HepG2 (cell line): ENCODE data around the gene CCDC83. TPM values are rescaled to one million over a fixed set of nuclear protein-coding genes. Genes with fewer than 3 reads are reported as not detected.

ENCODE experiments used
- CHD2 ChIP-seq: IDR thresholded peaks from 2 replicates; pipeline ENCODE4 v1.6.1; 2011; ENCODE audit warnings: low read depth, low read length, improper control_type of control experiment
- KLF11 ChIP-seq: IDR thresholded peaks from 2 replicates; pipeline ENCODE4 v1.6.1; 2016; ENCODE audit warnings: missing compliant biosample characterization
- MAF1 ChIP-seq: sonication (generic); formaldehyde crosslinking; IDR thresholded peaks from 2 replicates; pipeline ENCODE4 v1.5.0; 2020; ENCODE audit warnings: missing genetic modification reagents, borderline replicate concordance
- RBM22 ChIP-seq: fragments of 200-400 bp; formaldehyde crosslinking; optimal IDR thresholded peaks from 2 replicates; pipeline ENCODE3; 2017; ENCODE audit warnings: mild to moderate bottlenecking, low read length, moderate library complexity
- SOX5 ChIP-seq: IDR thresholded peaks from 2 replicates; pipeline ENCODE4 v1.6.1; 2016; ENCODE audit warnings: borderline replicate concordance
- ZBTB8A ChIP-seq: sonication (generic); formaldehyde crosslinking; IDR thresholded peaks from 2 replicates; pipeline ENCODE4 v1.4.0; 2020; ENCODE audit warnings: mild to moderate bottlenecking, low read depth, missing genetic modification reagents, borderline replicate concordance
- ZFP62 ChIP-seq: sonication (generic); formaldehyde crosslinking; IDR thresholded peaks from 2 replicates; pipeline ENCODE4 v1.4.0; 2020; ENCODE audit warnings: missing genetic modification reagents
- ZNF274 ChIP-seq: sonication (generic); formaldehyde crosslinking; IDR thresholded peaks from 2 replicates; pipeline ENCODE4 v1.5.1; 2020; ENCODE audit warnings: mild to moderate bottlenecking, missing genetic modification reagents
- ZNF333 ChIP-seq: sonication (generic); formaldehyde crosslinking; IDR thresholded peaks from 2 replicates; pipeline ENCODE4 v1.4.0; 2020; ENCODE audit warnings: mild to moderate bottlenecking, missing genetic modification reagents, borderline replicate concordance
- ZNF33A ChIP-seq: sonication (generic); formaldehyde crosslinking; IDR thresholded peaks from 2 replicates; pipeline ENCODE4 v1.5.1; 2020; ENCODE audit warnings: missing genetic modification reagents, mild to moderate bottlenecking, moderate library complexity, borderline replicate concordance
- ZNF550 ChIP-seq: sonication (generic); formaldehyde crosslinking; IDR thresholded peaks from 2 replicates; pipeline ENCODE4 v1.4.0; 2020; ENCODE audit warnings: mild to moderate bottlenecking, missing genetic modification reagents, borderline replicate concordance
- ZNF629 ChIP-seq: sonication (generic); formaldehyde crosslinking; conservative IDR thresholded peaks from 2 replicates; pipeline ENCODE4 v1.5.0; 2020; ENCODE audit warnings: missing genetic modification reagents
- polyA plus RNA-seq, 8 experiments: library from polyadenylated mRNA; depleted of rRNA in 3 of 8; stranded (reverse) in 7 of 8; unstranded in 1 of 8; fragments of >200 nt; fragmentation: Illumina TruSeq in 4 of 8; extraction: Trizol in 4 of 8; gene quantifications; 2 replicates each; pipeline versions ENCODE4 v1.2.1 to v1.2.3, GENCODE V29; 2011 to 2016; ENCODE audit warnings: low read depth in 4 of 8, missing spikeins in 1 of 8, mixed read lengths in 1 of 8; ENCODE audit not compliant: insufficient read depth in 1 of 8
- total RNA-seq, 5 experiments: library from RNA; depleted of rRNA; stranded (reverse); fragments of >200 nt; fragmentation: Illumina TruSeq; extraction: Trizol; gene quantifications; 2 replicates each; pipeline ENCODE4 v1.2.3, GENCODE V29; 2016; ENCODE audit warnings: low read depth in 1 of 5
- TF ChIP-seq, protein P1 (sequence below): sonication (generic); formaldehyde crosslinking; IDR thresholded peaks from 2 replicates; pipeline ENCODE4 v1.5.1; 2020; ENCODE audit warnings: missing genetic modification reagents, mild to moderate bottlenecking, borderline replicate concordance
- TF ChIP-seq, protein P2 (sequence below): sonication (generic); formaldehyde crosslinking; IDR thresholded peaks from 2 replicates; pipeline ENCODE4 v1.4.0; 2020; ENCODE audit warnings: missing genetic modification reagents, borderline replicate concordance
- TF ChIP-seq, protein P3 (sequence below): IDR thresholded peaks from 2 replicates; pipeline ENCODE4 v1.6.1; 2016
- TF ChIP-seq, protein P4 (sequence below): IDR thresholded peaks from 2 replicates; pipeline ENCODE4 v1.6.1; 2016; ENCODE audit warnings: missing biosample characterization, missing genetic modification reagents, low read depth
- TF ChIP-seq, protein P5 (sequence below): sonication (generic); formaldehyde crosslinking; IDR thresholded peaks from 2 replicates; pipeline ENCODE4 v1.5.0; 2020; ENCODE audit warnings: mild to moderate bottlenecking, missing genetic modification reagents, moderate library complexity
- TF ChIP-seq, protein P6 (sequence below): sonication (generic); formaldehyde crosslinking; IDR thresholded peaks from 2 replicates; pipeline ENCODE4 v1.9.0; 2021; ENCODE audit warnings: missing genetic modification reagents, mild to moderate bottlenecking, borderline replicate concordance

The CCDC83 gene
- total and polyA plus RNA-seq, 2 of the 13 experiments (the other 11 are each of a cell fraction or from before 2014, with no cell fraction given): not detected

DNA sequence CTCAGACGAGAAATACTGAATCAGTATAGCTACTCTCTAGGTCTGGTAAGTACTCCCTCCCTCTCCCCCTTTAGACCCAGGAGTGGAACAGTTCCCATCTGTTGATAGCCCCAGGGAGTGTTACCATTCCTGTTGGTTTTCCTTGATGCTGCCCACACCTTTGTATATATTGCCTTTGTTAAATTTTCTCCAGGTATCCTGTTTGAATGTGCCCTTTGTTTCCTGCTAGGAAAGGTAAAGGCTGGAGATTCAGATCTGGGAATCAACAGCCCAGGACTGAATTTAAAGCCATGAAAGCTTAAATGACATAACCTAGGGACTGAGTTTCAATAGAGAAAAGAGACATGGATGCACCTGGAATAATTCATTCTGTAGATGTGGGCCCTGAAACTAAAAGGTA lies 68.3 kb downstream of the CCDC83 start (continued):
- TF ChIP-seq, protein P1, sequence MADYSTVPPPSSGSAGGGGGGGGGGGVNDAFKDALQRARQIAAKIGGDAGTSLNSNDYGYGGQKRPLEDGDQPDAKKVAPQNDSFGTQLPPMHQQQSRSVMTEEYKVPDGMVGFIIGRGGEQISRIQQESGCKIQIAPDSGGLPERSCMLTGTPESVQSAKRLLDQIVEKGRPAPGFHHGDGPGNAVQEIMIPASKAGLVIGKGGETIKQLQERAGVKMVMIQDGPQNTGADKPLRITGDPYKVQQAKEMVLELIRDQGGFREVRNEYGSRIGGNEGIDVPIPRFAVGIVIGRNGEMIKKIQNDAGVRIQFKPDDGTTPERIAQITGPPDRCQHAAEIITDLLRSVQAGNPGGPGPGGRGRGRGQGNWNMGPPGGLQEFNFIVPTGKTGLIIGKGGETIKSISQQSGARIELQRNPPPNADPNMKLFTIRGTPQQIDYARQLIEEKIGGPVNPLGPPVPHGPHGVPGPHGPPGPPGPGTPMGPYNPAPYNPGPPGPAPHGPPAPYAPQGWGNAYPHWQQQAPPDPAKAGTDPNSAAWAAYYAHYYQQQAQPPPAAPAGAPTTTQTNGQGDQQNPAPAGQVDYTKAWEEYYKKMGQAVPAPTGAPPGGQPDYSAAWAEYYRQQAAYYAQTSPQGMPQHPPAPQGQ: no peak
- no peak for TF ChIP-seq RBM22
- TF ChIP-seq ZNF274: no peak
- TF ChIP-seq, protein P2, sequence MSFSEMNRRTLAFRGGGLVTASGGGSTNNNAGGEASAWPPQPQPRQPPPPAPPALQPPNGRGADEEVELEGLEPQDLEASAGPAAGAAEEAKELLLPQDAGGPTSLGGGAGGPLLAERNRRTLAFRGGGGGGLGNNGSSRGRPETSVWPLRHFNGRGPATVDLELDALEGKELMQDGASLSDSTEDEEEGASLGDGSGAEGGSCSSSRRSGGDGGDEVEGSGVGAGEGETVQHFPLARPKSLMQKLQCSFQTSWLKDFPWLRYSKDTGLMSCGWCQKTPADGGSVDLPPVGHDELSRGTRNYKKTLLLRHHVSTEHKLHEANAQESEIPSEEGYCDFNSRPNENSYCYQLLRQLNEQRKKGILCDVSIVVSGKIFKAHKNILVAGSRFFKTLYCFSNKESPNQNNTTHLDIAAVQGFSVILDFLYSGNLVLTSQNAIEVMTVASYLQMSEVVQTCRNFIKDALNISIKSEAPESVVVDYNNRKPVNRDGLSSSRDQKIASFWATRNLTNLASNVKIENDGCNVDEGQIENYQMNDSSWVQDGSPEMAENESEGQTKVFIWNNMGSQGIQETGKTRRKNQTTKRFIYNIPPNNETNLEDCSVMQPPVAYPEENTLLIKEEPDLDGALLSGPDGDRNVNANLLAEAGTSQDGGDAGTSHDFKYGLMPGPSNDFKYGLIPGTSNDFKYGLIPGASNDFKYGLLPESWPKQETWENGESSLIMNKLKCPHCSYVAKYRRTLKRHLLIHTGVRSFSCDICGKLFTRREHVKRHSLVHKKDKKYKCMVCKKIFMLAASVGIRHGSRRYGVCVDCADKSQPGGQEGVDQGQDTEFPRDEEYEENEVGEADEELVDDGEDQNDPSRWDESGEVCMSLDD (CRISPR knock-in tag): no peak
- TF ChIP-seq, protein P3, sequence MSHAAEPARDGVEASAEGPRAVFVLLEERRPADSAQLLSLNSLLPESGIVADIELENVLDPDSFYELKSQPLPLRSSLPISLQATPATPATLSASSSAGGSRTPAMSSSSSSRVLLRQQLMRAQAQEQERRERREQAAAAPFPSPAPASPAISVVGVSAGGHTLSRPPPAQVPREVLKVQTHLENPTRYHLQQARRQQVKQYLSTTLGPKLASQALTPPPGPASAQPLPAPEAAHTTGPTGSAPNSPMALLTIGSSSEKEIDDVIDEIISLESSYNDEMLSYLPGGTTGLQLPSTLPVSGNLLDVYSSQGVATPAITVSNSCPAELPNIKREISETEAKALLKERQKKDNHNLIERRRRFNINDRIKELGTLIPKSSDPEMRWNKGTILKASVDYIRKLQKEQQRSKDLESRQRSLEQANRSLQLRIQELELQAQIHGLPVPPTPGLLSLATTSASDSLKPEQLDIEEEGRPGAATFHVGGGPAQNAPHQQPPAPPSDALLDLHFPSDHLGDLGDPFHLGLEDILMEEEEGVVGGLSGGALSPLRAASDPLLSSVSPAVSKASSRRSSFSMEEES (CRISPR knock-in tag): no peak
- TF ChIP-seq, protein P4, sequence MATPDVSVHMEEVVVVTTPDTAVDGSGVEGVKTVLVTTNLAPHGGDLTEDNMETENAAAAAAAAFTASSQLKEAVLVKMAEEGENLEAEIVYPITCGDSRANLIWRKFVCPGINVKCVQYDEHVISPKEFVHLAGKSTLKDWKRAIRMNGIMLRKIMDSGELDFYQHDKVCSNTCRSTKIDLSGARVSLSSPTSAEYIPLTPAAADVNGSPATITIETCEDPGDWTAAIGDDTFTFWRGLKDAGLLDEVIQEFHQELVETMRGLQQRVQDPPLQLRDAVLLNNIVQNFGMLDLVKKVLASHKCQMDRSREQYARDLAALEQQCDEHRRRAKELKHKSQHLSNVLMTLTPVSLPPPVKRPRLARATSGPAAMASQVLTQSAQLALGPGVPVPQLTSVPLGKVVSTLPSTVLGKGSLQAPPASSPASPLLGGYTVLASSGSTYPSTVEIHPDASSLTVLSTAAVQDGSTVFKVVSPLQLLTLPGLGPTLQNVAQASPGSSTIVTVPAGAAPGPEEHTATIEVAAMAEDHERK (CRISPR knock-in tag): no peak
- TF ChIP-seq ZNF629 (CRISPR knock-in tag): no peak
- TF ChIP-seq SOX5: peak; percentile 97
- TF ChIP-seq ZNF550: no peak
- no peak for TF ChIP-seq KLF11
- TF ChIP-seq ZNF333 (CRISPR knock-in tag): no peak
- no peak for TF ChIP-seq ZBTB8A (CRISPR knock-in tag)
- TF ChIP-seq, protein P5, sequence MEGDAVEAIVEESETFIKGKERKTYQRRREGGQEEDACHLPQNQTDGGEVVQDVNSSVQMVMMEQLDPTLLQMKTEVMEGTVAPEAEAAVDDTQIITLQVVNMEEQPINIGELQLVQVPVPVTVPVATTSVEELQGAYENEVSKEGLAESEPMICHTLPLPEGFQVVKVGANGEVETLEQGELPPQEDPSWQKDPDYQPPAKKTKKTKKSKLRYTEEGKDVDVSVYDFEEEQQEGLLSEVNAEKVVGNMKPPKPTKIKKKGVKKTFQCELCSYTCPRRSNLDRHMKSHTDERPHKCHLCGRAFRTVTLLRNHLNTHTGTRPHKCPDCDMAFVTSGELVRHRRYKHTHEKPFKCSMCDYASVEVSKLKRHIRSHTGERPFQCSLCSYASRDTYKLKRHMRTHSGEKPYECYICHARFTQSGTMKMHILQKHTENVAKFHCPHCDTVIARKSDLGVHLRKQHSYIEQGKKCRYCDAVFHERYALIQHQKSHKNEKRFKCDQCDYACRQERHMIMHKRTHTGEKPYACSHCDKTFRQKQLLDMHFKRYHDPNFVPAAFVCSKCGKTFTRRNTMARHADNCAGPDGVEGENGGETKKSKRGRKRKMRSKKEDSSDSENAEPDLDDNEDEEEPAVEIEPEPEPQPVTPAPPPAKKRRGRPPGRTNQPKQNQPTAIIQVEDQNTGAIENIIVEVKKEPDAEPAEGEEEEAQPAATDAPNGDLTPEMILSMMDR (CRISPR knock-in tag): no peak
- no peak for TF ChIP-seq MAF1 (CRISPR knock-in tag)
- no peak for TF ChIP-seq ZNF33A
- no peak for TF ChIP-seq ZFP62 (CRISPR knock-in tag)
- TF ChIP-seq, protein P6, sequence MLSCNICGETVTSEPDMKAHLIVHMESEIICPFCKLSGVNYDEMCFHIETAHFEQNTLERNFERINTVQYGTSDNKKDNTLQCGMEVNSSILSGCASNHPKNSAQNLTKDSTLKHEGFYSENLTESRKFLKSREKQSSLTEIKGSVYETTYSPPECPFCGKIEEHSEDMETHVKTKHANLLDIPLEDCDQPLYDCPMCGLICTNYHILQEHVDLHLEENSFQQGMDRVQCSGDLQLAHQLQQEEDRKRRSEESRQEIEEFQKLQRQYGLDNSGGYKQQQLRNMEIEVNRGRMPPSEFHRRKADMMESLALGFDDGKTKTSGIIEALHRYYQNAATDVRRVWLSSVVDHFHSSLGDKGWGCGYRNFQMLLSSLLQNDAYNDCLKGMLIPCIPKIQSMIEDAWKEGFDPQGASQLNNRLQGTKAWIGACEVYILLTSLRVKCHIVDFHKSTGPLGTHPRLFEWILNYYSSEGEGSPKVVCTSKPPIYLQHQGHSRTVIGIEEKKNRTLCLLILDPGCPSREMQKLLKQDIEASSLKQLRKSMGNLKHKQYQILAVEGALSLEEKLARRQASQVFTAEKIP (CRISPR knock-in tag): no peak
- no peak for TF ChIP-seq CHD2
